GM23338 (cell line): Measurements from ENCODE around the gene HSPB6. TPM values are rescaled to one million over a fixed set of nuclear protein-coding genes. Genes with fewer than 3 reads are reported as not detected.

Source experiments
- ATAC-seq: fragments of 200-7000 bp; cut with Tn5 transposase; 3 replicates; pipeline ENCODE4 v1.9.1; 2020
- DNase-seq: peaks from one replicate; pipeline ENCODE4 v3.0.0-alpha.2; 2015; ENCODE audit warnings: low spot score
- H2AFZ ChIP-seq: fragments of 200-600 bp; sonication (generic); 2 replicates; pipeline ENCODE4 v1.8.0; 2016; ENCODE audit warnings: antibody characterized with exemption, mild to moderate bottlenecking, moderate library complexity
- H3F3A ChIP-seq: fragments of 200-600 bp; sonication (generic); replicated peaks from 2 replicates; pipeline ENCODE4 v1.8.0; 2017; ENCODE audit warnings: antibody characterized with exemption, mixed run types, low read depth
- H3K27ac ChIP-seq: fragments of 200-600 bp; sonication (generic); 2 replicates; pipeline ENCODE4 v1.6.1; 2016; ENCODE audit warnings: low read depth
- H3K27me3 ChIP-seq: fragments of 200-600 bp; sonication (generic); 2 replicates; pipeline ENCODE4 v1.8.0; 2016; ENCODE audit warnings: mild to moderate bottlenecking, mixed run types, moderate library complexity; ENCODE audit not compliant: insufficient read depth
- H3K36me3 ChIP-seq: fragments of 200-600 bp; sonication (generic); 2 replicates; pipeline ENCODE4 v1.8.0; 2016; ENCODE audit warnings: mild to moderate bottlenecking; ENCODE audit not compliant: insufficient read depth
- H3K4me1 ChIP-seq: fragments of 200-600 bp; sonication (generic); 2 replicates; pipeline ENCODE4 v1.8.0; 2016; ENCODE audit warnings: mild to moderate bottlenecking, moderate library complexity; ENCODE audit not compliant: insufficient read depth
- H3K4me2 ChIP-seq: fragments of 200-600 bp; sonication (generic); 2 replicates; pipeline ENCODE4 v1.7.1; 2017; ENCODE audit warnings: mixed run types
- H3K4me3 ChIP-seq: fragments of 200-600 bp; sonication (generic); 2 replicates; pipeline ENCODE4 v1.6.1; 2016; ENCODE audit warnings: mixed run types
- H3K79me2 ChIP-seq: fragments of 200-600 bp; sonication (generic); replicated peaks from 2 replicates; pipeline ENCODE4 v1.8.0; 2017; ENCODE audit warnings: mild to moderate bottlenecking; ENCODE audit not compliant: insufficient read depth
- H3K9me2 ChIP-seq: fragments of 200-600 bp; sonication (generic); 2 replicates; pipeline ENCODE4 v1.8.0; 2017; ENCODE audit not compliant: insufficient read depth
- H4K20me1 ChIP-seq: fragments of 200-600 bp; sonication (generic); replicated peaks from 2 replicates; pipeline ENCODE4 v1.8.0; 2017; ENCODE audit warnings: mild to moderate bottlenecking; ENCODE audit not compliant: insufficient read depth
- H3K27ac Mint-ChIP-seq: 2 replicates; pipeline ENCODE4 v1.8.0; 2020; ENCODE audit warnings: inconsistent platforms, mild to moderate bottlenecking, moderate library complexity, mixed read lengths
- H3K27me3 Mint-ChIP-seq: 3 replicates; pipeline ENCODE4 v1.8.0; 2022; ENCODE audit warnings: low read depth, mild to moderate bottlenecking, moderate library complexity, mixed read lengths, inconsistent platforms; ENCODE audit not compliant: insufficient read depth, poor library complexity
- H3K36me3 Mint-ChIP-seq: 3 replicates; pipeline ENCODE4 v1.8.0; 2021; ENCODE audit warnings: low read depth, mild to moderate bottlenecking, inconsistent platforms, moderate library complexity, mixed read lengths
- H3K4me1 Mint-ChIP-seq: 3 replicates; pipeline ENCODE4 v1.8.0; 2020; ENCODE audit warnings: mild to moderate bottlenecking, inconsistent platforms, mixed read lengths
- H3K4me3 Mint-ChIP-seq: 3 replicates; pipeline ENCODE4 v1.8.0; 2021; ENCODE audit warnings: moderate library complexity, mild to moderate bottlenecking, inconsistent platforms, mixed read lengths
- H3K9me3 Mint-ChIP-seq: 3 replicates; pipeline ENCODE4 v1.8.0; 2020; ENCODE audit warnings: moderate library complexity, mild to moderate bottlenecking, inconsistent platforms, mixed read lengths
- CREB1 ChIP-seq: fragments of 250-450 bp; sonication (Bioruptor Pico); IDR thresholded peaks from 2 replicates; pipeline ENCODE4 v1.5.0; 2020; ENCODE audit warnings: low read depth, mild to moderate bottlenecking, moderate library complexity
- ETS1 ChIP-seq: IDR thresholded peaks from 2 replicates; pipeline ENCODE4 v1.6.1; 2016; ENCODE audit warnings: antibody characterized with exemption
- EZH2 ChIP-seq: fragments of 200-600 bp; sonication (generic); IDR thresholded peaks from one replicate; pipeline ENCODE4 v1.8.0; 2017; ENCODE audit warnings: antibody characterized with exemption, mild to moderate bottlenecking, low read depth; ENCODE audit not compliant: unreplicated experiment
- EZH2phosphoT487 ChIP-seq: fragments of 200-600 bp; sonication (generic); IDR thresholded peaks from one replicate; pipeline ENCODE4 v1.8.1; 2018; ENCODE audit warnings: antibody characterized with exemption; ENCODE audit not compliant: unreplicated experiment
- NANOG ChIP-seq: IDR thresholded peaks from 2 replicates; pipeline ENCODE4 v1.6.1; 2016; ENCODE audit warnings: antibody characterized with exemption, borderline replicate concordance
- REST ChIP-seq: IDR thresholded peaks from one replicate; pipeline ENCODE4 v1.6.1; 2018; ENCODE audit warnings: antibody characterized with exemption; ENCODE audit not compliant: unreplicated experiment
- ZNF114 ChIP-seq: fragments of 250-450 bp; sonication (Bioruptor Pico); IDR thresholded peaks from 2 replicates; pipeline ENCODE4 v1.5.0; 2020; ENCODE audit warnings: mild to moderate bottlenecking, moderate library complexity
- polyA plus RNA-seq: library from polyadenylated mRNA; unstranded; fragments of >200 nt; fragmentation: Nextera tagmentation; extraction: Ambion mirVana; gene quantifications from 2 replicates; pipeline ENCODE4 v1.2.1, GENCODE V29; 2016
- total RNA-seq: library from RNA; depleted of rRNA; stranded (reverse); fragments of >200 nt; shearing (Covaris generic); gene quantifications from 2 replicates; pipeline ENCODE4 v1.2.3, GENCODE V29; 2014

HSPB6 gene
- total and polyA plus RNA-seq, 2 experiments from 2014 or later = 0.87 to 3.2 TPM

GRCh38 chr19:35743640-35744429 is 13.0 kb downstream of the HSPB6 start (continued):
- no peak for TF ChIP-seq REST
- TF ChIP-seq CREB1 (CRISPR knock-in tag) = no peak
- no peak for TF ChIP-seq ETS1
- TF ChIP-seq EZH2 = no peak
- TF ChIP-seq EZH2phosphoT487 = no peak

- Mint-ChIP-seq H3K27ac (peak within 1 kb of the TSS; percentile 51; the same call in 1 of the 2 replicates), H3K27me3 (peaks cover 5% of the 10 kb centered on the region), H3K4me1 (peaks cover 19% of the 10 kb centered on the region), H3K9me3 (no peaks in the 10 kb centered on the region; the same call in 2 of the 3 replicates), H3K4me3 (peak within 1 kb of the TSS; percentile 83), H3K36me3 (peaks cover 22% of the 10 kb centered on the region)
- Histone ChIP-seq H3K4me2 (peak within 1 kb of the TSS; percentile 91), H3K4me3 (peak within 1 kb of the TSS; percentile 96), H3K27ac (peak within 1 kb of the TSS; percentile 96; the same call in 1 of the 2 replicates), H3K9me2 (no peaks in the 10 kb centered on the region), H2AFZ (no peak within 1 kb of the TSS), H3K4me1 (peaks cover 14% of the 10 kb centered on the region; the same call in 1 of the 2 replicates), H3F3A (peaks cover 10% of the 10 kb centered on the region), H4K20me1 (no peaks in the 10 kb centered on the region), H3K27me3 (no peaks in the 10 kb centered on the region), H3K79me2 (peaks cover 14% of the 10 kb centered on the region), H3K36me3 (peaks cover under 1% of the 10 kb centered on the region; the same call in 1 of the 2 replicates)
- ATAC-seq (no peak), DNase-seq (no peak)
- no peak for TF ChIP-seq NANOG
- no peak for TF ChIP-seq ETS1
- no peak for TF ChIP-seq ZNF114
- no peak for TF ChIP-seq REST
- TF ChIP-seq CREB1 (CRISPR knock-in tag) = no peak
Measured at GRCh38 chr19:35742121-35742724, 14.6 kb downstream of the HSPB6 start, which contains the start of gene IGFLR1. TSS of gene IGFLR1 (minus strand) at chr19:35742452. CDS start at chr19:35741180, 1,272 bp downstream.
